K562 (cell line): ENCODE measurements around the gene CACTIN. TPM values are rescaled to one million over a fixed set of nuclear protein-coding genes. Genes with fewer than 3 reads are reported as not detected.
A peak's percentile ranks its signal among the peaks of the same experiment; 100 is the strongest.

Source experiments
- CCNT2 ChIP-seq: IDR thresholded peaks from 2 replicates; pipeline ENCODE4 v1.6.1; 2011; ENCODE audit warnings: borderline replicate concordance, low read depth, mild to moderate bottlenecking, moderate library complexity, mixed read lengths, low read length; ENCODE audit not compliant: insufficient read length; ENCODE audit errors: extremely low read depth
- CHD1 ChIP-seq: fragments of 200-600 bp; sonication (generic); IDR thresholded peaks from one replicate; pipeline ENCODE4 v1.6.1; 2012; ENCODE audit warnings: mild to moderate bottlenecking, moderate library complexity, low read length, inconsistent platforms
- FOXM1 ChIP-seq, 2 experiments: fragments of 450-650 bp in 1 of 2; sonication (generic) in 1 of 2; formaldehyde crosslinking in 1 of 2; IDR thresholded peaks; 2 replicates each; pipeline versions ENCODE4 v1.6.1 to v1.9.0; 2017 to 2022; ENCODE audit warnings: low read depth in 2 of 2, mild to moderate bottlenecking in 2 of 2, missing genetic modification reagents in 1 of 2, moderate library complexity in 1 of 2
- GATAD2B ChIP-seq: fragments of 450-650 bp; IDR thresholded peaks from 2 replicates; pipeline ENCODE4 v1.6.1; 2017; ENCODE audit warnings: mild to moderate bottlenecking, borderline replicate concordance
- HNRNPLL ChIP-seq: fragments of 200-400 bp; formaldehyde crosslinking; IDR thresholded peaks from 2 replicates; pipeline ENCODE4 v1.6.1; 2017; ENCODE audit warnings: low read length, low read depth, mild to moderate bottlenecking; ENCODE audit not compliant: poor library complexity, severe bottlenecking
- PHF8 ChIP-seq: fragments of 200-600 bp; sonication (generic); IDR thresholded peaks from 2 replicates; pipeline ENCODE4 v1.6.1; 2012; ENCODE audit warnings: mixed run types, mild to moderate bottlenecking, inconsistent platforms, low read length, moderate library complexity, borderline replicate concordance
- polyA plus RNA-seq, 8 experiments: library from polyadenylated mRNA; depleted of rRNA in 4 of 8; stranded (reverse) in 5 of 8; unstranded in 3 of 8; fragments of >200 nt; fragmentation: Nextera tagmentation in 2 of 8; fragmentation: Illumina TruSeq in 1 of 8; extraction: Ambion mirVana in 2 of 8; extraction: Trizol in 1 of 8; gene quantifications; 2 replicates each; pipeline versions ENCODE4 v1.2.1 to v1.2.3, GENCODE V29; 2011 to 2014; ENCODE audit warnings: inconsistent platforms in 1 of 8, missing spikeins in 1 of 8
- total RNA-seq, 7 experiments: library from RNA; depleted of rRNA in 6 of 7; stranded (reverse); fragments of >200 nt in 6 of 7; fragmentation: Illumina TruSeq in 2 of 7; extraction: Trizol in 2 of 7; gene quantifications; 2 replicates each; pipeline versions ENCODE4 v1.2.1 to v1.2.3, GENCODE V29; 2011 to 2021; ENCODE audit warnings: low replicate concordance in 1 of 7
- TF ChIP-seq, protein P1 (sequence below): IDR thresholded peaks from 2 replicates; pipeline ENCODE4 v1.6.1; 2012; ENCODE audit warnings: low read depth, low read length, improper control_type of control experiment, borderline replicate concordance
- TF ChIP-seq, protein P2 (sequence below), 2 experiments: fragments of 450-650 bp; formaldehyde crosslinking in 1 of 2; IDR thresholded peaks; 2 replicates each; pipeline versions ENCODE4 v1.4.0 to v1.6.1; 2014 to 2020; ENCODE audit warnings: mild to moderate bottlenecking in 2 of 2, borderline replicate concordance in 1 of 2, low read depth in 1 of 2

CACTIN gene
- total and polyA plus RNA-seq, 9 of the 15 experiments (the other 6 are each of a cell fraction or from before 2014, with no cell fraction given) = 0.15 to 49.2 (median 15.0) TPM

DNA sequence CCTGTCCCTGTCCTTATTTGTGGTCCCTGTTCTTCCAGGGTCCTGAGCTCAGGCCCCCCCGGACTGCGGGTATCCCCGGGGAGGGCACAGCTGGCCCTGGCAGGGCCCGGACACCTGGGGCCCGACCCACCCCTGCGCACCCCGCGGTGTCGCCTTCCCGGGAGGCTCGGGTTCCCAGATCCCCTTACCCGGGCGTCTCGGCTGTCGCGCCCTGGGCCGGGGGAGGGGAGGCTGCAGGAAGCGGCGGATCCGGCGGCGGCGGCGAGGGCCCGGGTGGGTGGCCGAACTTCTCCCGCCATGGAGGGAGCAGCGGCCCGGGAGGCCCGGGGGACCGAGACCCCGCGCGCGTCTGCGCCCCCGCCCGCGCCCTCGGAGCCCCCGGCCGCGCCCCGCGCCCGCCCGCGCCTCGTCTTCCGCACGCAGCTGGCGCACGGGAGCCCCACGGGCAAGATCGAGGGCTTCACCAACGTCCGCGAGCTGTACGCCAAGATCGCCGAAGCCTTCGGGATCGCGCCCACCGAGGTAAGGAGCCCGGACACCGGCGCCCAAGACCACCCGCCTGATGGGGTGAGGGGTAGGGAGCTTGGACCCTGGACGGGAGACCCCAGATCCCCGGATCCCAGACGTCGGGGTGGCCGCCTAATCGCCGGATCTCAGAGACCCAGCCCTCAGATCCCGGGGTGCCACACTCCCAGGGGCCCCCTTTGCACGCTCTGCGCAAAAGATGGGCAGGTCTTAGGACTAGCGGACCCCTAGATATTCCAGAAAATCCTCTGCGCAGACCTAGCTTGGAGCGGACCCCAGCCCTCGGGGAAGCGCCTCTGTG, 41.1 kb downstream of the CACTIN start, which contains the start of gene GIPC3 (continued):
- TF ChIP-seq, protein P1, sequence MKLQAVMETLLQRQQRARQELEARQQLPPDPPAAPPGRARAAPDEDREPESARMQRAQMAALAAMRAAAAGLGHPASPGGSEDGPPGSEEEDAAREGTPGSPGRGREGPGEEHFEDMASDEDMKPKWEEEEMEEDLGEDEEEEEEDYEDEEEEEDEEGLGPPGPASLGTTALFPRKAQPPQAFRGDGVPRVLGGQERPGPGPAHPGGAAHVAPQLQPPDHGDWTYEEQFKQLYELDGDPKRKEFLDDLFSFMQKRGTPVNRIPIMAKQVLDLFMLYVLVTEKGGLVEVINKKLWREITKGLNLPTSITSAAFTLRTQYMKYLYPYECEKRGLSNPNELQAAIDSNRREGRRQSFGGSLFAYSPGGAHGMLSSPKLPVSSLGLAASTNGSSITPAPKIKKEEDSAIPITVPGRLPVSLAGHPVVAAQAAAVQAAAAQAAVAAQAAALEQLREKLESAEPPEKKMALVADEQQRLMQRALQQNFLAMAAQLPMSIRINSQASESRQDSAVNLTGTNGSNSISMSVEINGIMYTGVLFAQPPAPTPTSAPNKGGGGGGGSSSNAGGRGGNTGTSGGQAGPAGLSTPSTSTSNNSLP = no peak
- TF ChIP-seq, protein P2, sequence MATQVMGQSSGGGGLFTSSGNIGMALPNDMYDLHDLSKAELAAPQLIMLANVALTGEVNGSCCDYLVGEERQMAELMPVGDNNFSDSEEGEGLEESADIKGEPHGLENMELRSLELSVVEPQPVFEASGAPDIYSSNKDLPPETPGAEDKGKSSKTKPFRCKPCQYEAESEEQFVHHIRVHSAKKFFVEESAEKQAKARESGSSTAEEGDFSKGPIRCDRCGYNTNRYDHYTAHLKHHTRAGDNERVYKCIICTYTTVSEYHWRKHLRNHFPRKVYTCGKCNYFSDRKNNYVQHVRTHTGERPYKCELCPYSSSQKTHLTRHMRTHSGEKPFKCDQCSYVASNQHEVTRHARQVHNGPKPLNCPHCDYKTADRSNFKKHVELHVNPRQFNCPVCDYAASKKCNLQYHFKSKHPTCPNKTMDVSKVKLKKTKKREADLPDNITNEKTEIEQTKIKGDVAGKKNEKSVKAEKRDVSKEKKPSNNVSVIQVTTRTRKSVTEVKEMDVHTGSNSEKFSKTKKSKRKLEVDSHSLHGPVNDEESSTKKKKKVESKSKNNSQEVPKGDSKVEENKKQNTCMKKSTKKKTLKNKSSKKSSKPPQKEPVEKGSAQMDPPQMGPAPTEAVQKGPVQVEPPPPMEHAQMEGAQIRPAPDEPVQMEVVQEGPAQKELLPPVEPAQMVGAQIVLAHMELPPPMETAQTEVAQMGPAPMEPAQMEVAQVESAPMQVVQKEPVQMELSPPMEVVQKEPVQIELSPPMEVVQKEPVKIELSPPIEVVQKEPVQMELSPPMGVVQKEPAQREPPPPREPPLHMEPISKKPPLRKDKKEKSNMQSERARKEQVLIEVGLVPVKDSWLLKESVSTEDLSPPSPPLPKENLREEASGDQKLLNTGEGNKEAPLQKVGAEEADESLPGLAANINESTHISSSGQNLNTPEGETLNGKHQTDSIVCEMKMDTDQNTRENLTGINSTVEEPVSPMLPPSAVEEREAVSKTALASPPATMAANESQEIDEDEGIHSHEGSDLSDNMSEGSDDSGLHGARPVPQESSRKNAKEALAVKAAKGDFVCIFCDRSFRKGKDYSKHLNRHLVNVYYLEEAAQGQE (IDR thresholded peaks at IDR 0.05; ENCODE audit: borderline replicate concordance) = no peak
- TF ChIP-seq, protein P2 (CRISPR knock-in tag; IDR thresholded peaks at IDR 0.05; ENCODE audit: low read depth) = 0 out of 2 replicates have a peak, but pooled peaks have one; percentile 18
- TF ChIP-seq HNRNPLL (peak; percentile 55), CCNT2 (peak; percentile 12), FOXM1 (IDR thresholded peaks at IDR 0.05; ENCODE audit: low read depth) (no peak), FOXM1 (CRISPR knock-in tag; IDR thresholded peaks at IDR 0.05; ENCODE audit: low read depth) (no peak), GATAD2B (0 out of 2 replicates have a peak, but pooled peaks have one; percentile 68), CHD1 (no peak), PHF8 (peak; percentile 30; the same call in 1 of the 2 replicates)
